SKM-1 (cell line): ENCODE data around the gene TRPM4.
"Not testable (repeated sequence)": the region's sequence is repeated elsewhere in the genome, so short reads cannot be mapped to it uniquely, and the experiment has no call there.

Experiments used
- DNase-seq: peaks from one replicate; lab custom pipeline; 2025; ENCODE audit not compliant: unreplicated experiment; lab: John Stamatoyannopoulos, UW

The TRPM4 gene

DNA sequence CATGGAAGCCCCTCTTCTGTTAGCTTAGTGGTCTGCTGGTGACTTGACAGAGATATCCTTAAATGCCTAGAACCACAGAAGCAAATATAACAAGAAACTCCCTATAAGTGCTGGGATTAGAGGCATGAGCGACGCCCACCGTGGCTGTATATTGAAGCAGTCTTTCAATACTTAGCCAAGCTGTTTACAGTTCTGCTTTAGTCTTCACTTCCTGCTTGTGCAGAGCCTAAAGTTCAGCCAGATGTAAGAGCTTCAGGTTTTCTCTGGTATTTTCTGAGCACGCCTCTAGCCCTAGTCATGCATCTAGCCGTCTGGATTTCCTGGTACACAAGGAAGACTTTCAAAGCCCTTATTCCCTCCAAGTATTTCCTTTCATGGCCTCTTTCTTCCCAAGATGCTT, 28.5 kb downstream of the TRPM4 start:
- DNase-seq = no peak

DNA sequence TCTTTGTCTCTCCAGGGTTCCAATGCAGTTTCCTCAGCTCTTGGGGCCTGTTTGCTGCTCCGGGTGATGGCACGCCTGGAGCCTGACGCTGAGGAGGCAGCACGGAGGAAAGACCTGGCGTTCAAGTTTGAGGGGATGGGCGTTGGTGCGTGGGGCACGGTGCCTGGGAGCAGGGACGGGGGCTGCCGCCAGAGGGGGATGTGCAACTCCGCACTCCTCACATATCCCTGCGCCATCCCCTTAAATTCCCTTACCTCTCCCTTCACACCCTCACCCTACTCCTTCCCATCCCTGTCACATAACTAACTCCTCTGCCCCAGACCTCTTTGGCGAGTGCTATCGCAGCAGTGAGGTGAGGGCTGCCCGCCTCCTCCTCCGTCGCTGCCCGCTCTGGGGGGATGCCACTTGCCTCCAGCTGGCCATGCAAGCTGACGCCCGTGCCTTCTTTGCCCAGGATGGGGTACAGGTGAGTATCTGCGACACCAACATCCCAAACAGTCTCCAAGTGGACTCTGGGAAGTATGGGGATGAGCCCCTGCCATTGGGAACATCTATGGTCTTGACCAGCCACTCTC, 31.1 kb downstream of the TRPM4 start:
- no peak for DNase-seq

DNA sequence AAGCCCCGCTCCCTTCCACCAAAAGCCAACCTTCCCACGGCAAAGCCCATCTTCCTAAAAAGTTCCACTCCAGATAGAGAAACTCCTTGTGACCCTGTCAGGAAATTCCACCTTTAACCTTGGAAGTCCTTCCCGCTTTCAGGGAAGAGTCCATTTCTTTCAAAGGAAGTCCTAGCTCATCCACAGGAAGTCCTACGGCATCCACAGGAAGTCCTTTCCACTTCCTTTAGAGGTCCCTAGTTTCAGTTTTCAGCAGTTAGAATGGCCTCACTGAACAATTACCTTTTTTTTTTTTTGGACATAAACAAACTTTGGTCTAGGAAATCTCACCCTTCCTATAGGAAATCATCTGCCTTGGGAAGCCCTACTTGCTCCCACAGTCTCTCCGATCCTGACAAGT, 31.7 kb downstream of the TRPM4 start:
- no peak for DNase-seq

DNA sequence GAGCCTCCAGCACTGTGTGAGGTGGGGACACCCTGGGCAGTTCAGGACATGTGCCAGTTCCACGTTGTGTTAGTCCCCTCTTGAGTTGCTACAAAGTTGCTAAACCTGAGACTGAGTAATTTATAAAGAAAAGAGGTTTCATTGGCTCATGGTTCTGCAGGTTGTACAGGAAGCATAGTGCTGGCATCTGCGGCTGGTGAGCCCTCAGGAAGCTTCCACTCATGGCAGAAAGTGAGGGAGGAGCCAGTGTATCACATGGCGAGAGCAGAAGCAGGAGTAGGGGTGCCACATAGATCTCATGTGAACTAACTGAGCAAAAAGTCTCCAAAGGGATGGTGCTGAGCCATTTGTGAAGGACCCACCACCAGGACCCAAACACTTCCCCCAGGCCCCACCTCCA, 33.2 kb downstream of the TRPM4 start:
- no peak for DNase-seq

DNA sequence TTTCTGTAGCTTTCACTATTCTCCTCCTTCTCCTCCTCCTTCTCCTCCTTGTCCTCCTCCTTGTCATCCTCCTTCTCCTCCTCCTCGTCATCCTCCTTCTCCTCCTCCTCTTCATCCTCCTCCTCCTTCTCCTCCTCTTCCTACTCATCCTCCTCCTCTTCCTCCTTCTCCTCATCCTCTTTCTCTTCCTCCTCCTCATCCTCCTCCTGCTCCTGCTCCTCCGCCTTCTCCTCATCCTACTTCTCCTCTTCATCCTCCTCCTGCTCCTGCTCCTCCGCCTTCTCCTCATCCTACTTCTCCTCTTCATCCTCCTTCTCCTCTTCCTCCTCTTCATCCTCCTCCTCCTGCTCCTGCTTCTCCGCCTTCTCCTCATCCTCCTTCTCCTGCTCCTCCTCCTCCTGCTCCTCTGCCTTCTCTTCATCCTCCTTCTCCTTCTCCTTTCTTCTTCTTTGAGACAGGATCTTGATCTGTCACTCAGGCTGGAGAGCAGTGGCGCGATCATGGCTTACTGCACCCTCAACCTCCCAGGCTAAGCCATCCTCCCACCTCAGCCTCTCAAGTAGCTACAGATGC, 36.3 kb downstream of the TRPM4 start:
- DNase-seq = no peak

DNA sequence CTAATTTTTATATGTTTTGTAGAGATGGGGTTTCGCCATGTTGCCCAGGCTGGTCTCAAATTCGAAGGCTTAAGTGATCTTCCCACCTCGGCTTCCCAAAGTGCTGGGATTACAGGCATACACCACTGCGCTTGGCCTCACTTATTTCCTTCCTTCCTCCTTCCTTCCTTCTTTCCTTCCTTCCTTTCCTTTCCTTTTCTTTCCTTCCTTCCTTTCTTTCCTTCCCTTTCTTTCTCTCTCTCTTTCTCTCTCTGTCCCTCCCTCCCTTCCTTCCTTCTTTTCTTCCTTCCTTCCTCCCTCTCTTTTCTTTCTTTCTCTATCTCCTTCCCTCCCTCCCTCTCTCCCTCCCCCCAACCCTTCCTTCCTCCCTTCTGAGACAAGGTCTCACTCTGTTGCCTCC, 36.8 kb downstream of the TRPM4 start:
- DNase-seq = no peak

DNA sequence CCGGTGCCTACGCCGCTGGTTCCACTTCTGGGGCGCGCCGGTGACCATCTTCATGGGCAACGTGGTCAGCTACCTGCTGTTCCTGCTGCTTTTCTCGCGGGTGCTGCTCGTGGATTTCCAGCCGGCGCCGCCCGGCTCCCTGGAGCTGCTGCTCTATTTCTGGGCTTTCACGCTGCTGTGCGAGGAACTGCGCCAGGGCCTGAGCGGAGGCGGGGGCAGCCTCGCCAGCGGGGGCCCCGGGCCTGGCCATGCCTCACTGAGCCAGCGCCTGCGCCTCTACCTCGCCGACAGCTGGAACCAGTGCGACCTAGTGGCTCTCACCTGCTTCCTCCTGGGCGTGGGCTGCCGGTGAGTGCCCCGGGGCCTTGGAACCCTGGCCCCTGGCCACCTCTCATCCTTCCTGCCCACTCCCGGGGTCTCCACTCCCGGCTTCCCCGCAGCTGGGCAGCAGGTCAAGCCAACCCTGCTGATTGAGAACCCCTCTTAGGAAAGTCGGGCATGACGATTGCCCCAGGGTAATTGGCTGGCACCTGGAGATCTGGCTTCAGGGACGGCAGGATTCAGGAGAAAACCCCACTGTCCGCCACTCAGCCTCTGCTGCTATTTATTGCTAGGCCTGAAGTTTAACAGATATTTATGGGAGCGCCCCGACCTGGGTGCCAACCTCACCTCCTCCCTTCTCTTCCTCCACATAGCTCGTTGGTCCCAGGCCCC, 39.1 kb downstream of the TRPM4 start:
- no peak for DNase-seq

DNA sequence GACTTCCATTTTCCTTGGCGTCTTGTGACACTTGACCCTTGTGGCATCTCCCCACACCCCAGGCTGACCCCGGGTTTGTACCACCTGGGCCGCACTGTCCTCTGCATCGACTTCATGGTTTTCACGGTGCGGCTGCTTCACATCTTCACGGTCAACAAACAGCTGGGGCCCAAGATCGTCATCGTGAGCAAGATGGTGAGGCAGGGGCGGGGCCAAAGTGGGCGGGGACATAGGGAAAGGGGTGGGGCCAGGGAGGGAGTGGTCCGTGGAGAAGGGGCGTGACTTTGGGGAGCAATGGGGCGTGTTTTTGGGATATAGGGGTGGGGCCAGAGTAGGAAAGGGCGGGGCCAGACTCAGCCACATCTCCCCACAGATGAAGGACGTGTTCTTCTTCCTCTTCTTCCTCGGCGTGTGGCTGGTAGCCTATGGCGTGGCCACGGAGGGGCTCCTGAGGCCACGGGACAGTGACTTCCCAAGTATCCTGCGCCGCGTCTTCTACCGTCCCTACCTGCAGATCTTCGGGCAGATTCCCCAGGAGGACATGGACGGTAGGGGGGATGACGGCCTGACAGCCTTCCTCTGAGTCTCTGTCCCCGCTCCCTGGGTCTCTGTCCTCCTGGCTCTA, 42.8 kb downstream of the TRPM4 start:
- DNase-seq = no peak

DNA sequence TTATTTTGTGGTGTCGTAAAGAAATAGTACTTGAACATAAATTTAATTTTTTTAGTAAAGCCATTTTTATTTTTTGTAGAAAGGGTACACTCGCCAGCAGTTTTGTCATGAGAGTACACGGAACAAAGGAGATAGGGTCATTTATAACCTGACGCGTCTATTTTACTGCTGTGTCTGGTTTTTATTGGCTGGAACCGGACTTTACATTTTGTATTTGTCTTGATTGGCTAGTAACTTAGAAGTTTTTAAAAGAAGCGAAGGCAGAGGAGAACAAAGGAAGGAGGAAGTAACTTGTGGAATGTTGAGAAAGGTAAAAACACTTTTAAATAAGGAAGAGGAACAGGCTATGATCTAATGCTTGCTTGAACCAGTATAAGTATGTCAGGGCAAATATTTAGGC, 43.5 kb downstream of the TRPM4 start:
- DNase-seq = no peak

DNA sequence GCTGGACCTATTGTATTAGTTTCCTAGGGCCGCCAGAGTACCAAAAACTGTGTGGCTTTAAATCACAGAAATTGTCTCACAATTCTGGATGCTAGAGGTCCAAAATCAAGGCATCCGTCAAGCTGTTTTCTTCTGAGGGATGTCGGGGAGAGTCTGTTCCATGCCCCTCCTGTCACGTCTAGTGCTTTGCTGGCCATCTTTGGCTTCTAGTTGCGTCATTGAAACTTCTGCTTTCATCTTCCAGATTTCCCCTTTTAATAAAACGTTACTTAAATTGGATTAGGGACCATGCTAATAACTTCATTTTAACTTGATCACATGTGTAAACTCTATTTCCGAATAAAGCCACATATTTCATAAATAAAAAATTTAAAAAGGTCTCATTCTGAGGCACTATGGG, 47.5 kb downstream of the TRPM4 start:
- peak; percentile 10 for DNase-seq

DNA sequence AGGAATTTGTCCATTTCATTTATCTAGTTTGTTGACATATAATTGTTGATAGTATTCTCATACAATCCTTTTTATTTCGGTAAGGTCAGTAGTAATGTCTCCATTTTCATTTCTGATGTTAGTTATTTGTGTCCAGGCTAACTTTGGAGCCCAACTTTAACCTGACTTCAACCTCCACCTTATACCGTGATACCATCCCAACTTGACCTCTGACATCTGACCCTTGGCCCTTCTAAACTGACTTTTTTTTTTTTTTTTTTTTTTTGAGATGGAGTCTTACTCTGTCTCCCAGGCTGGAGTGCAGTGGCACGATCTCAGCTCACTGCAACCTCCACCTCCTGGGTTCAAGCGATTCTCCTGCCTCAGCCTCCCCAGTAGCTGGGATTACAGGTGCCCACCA, 51.9 kb downstream of the TRPM4 start:
- not testable (repeated sequence) for DNase-seq

DNA sequence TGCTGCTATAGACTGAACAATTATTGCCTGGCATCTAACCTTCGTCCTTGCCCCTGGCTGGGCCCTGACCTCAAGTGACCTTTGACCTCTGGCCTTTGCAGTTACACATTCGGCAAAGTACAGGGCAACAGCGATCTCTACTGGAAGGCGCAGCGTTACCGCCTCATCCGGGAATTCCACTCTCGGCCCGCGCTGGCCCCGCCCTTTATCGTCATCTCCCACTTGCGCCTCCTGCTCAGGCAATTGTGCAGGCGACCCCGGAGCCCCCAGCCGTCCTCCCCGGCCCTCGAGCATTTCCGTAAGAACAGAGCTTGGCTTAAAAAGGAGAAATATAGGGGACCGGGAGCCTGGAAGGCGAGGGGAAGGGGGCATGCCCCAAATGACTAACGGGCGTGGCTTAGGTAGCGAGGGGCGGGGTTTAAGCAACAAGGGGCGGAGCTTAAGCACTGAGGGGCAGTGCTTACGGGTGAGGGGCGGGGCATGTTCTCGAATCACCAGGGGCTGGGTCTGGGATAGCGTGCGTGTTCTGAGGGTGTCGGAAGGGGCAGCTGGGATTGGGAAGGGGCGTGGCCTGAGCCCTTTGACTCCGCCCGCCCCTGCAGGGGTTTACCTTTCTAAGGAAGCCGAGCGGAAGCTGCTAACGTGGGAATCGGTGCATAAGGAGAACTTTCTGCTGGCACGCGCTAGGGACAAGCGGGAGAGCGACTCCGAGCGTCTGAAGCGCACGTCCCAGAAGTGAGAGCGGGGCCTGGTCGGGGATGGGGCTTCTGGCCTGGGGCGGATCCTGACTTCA, 52.7 kb downstream of the TRPM4 start:
- no peak for DNase-seq

DNA sequence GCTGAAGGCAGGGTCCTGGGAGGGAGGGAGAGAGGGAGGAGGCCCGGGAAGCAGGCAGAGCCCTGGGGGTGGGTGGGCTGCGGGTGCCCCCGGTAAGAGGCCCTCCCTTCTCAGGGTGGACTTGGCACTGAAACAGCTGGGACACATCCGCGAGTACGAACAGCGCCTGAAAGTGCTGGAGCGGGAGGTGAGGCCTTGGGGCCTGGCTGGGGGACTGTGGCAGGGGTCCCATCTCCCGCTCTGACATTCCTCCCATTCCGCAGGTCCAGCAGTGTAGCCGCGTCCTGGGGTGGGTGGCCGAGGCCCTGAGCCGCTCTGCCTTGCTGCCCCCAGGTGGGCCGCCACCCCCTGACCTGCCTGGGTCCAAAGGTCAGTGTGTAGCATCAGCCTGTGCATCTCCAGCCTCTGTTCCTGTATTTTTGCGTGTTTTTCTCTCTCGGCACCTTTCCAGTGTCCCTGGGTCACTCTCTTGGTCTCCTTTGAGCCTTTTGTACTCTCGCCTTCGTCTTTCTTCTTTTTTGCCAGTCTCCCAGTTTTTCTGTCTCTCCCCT, 53.4 kb downstream of the TRPM4 start:
- DNase-seq = no peak

DNA sequence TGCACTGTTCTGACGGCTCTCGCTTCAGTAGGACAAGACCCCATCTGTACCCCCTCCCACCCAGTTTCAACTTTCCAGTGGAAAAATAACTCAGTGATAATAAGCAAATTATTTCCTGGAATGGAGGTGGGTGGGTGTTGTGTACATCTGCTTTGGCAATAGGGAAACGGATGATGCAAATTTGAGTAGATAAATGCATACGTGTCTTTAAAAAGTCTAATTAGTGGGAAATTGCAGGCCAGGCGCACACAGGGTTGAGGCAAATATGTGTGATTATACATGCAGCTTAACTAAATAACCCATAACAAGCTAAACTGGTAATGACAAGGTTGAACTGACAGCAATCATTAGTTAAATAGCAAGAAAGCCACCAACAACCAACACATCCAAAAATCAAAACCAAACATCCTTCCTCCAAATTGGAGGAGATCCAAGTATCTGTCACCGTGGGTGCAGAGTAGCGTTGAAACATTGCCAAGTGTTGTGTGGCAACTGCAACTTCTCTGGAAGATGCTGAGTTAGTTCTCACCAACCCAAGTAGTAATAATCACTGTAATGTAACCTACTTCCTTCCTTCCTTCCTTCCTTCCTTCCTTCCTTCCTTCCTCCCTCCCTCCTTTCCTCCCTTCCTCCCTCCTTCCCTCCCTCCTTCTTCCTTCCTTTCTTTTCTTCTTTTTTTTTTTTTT, 54.6 kb downstream of the TRPM4 start:
- no peak for DNase-seq

DNA sequence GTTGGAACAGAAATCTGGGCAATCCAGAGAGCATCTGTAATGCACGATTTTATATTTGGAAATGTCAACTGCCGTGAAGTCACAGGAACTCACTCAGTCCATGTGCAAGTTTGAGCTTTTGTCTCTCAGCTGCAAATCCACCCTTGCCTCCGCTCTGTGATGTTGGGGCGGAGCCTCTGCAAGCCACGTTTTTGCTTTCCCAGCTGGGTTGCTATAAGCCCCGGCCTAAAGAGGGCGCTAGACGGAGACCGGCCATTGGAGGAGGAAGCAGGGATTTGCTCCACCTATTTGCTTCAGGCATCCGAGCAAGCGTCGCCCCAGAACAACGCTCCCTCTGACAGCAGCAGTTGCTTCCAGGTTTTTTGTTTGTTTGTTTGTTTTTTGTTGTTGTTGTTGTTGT, 56.2 kb downstream of the TRPM4 start:
- DNase-seq = no peak

DNA sequence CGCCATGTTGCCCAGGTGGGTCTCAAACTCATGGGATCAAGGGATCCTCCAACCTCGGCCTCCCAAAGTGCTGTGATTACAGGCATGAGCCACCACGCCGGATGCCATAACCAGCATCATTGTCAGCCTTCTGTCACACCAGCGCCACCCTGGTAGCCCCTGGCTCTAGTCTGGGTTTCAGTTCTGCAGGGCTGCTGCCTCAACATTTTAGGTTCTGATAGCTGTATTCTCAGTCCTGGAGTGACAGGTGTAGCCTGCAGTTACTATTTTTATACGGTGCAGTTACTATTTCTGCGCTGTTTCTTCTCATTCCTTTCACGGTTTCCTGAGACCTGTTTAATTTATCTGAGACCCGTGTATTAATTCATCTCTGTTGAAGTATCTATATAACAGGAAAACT, 57.1 kb downstream of the TRPM4 start:
- no peak for DNase-seq

DNA sequence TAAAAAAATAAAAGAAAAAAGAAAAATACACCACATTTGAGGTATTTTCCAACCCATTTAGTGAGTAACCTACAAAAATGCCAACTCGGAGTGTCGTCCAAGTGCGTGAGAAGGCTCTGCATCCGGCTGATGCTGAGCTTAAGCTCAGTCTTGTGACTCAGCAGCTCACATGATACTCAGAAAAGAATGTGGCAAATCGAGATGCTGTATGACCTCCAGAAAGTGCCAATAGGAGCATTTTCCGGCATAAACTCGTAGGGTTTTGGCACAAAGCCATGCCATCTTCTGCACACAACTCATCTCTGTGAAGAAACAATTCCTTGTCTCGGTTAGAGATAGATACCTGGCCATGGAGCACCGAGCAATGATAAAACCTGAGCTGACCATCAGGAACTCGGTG, 58.5 kb downstream of the TRPM4 start:
- DNase-seq = no peak

DNA sequence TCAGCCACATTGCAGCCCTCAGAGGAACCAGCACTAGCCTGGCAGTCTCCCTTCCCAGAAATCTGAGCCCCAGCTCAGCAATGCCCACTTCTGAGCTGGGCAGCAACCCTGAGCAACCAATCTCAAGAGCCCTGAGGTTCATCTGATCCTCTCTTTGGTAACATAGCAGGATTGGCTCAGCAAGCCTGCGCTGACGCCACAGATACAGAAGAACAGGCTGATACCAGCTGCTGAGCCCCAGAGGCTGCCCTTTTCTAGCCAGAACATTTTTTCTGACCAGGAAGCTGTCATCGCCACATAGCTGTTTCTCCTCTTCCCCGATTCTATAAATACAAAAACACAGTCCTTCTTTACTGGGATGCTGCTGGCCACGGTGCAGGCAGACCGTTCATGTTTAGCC, 59.8 kb downstream of the TRPM4 start:
- DNase-seq = no peak

DNA sequence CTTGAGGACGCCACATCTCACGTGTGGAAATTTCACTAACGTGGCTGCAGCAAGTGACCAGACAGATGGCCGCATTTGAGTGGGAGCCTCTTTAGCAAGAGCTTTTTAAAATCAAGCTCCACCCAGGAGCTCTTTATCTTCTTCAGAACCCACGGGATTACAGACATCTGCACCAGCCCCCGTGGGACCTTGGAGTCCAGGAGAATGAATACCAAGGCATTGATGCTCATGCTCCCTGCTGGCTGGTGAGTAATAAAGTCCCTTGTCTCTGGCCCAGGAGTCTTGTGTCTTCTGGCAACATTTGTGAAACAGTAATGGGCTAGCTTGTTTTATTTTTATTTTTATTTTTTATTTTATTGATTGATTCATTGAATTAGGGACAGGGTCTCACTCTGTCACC, 64.4 kb downstream of the TRPM4 start:
- no peak for DNase-seq

DNA sequence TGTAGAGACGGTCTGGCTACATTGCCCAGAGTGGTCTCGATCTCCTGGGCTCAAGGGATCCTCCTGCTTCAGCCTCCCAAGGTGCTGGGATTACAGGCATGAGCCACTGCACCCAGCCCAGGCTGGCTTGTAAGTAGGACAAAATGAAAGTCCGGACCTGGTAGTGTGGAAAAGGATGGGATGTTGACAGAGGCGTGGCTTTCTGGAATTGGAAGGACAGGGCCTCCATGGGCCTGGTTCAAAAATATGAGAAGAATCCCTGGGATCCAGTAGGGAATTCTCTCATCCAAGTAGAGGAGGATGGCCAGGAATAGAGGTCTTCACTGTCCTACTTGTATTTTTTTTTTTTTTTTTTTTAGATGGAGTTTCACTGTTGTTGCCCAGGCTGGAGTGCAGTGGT, 64.9 kb downstream of the TRPM4 start:
- no peak for DNase-seq

DNA sequence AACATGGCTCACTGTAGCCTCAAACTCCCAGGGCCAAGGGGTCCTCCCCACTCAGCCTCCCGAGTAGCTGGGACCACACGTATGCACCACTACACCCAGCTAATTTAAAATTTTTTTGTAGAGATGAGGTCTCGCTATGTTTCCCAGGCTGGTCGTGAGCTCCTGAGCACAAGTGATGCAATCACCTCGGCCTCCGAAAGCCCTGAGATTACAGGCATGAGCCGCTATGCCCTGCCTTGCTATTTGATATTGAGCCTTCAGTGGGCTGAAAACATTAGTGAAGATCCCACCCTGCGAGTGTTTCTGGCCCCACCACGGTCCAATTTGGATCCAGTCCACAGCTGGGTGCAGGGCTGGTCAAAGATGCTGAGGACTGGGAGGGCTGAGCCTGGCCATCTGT, 65.9 kb downstream of the TRPM4 start:
- no peak for DNase-seq
